Osteoblast (primary cell): Measurements from ENCODE around the gene NEXN. TPM values are rescaled to one million over a fixed set of nuclear protein-coding genes. Genes with fewer than 3 reads are reported as not detected.

Source experiments
- DNase-seq: peaks from one replicate; pipeline ENCODE4 v3.0.0; 2011; ENCODE audit warnings: low spot score, mixed read lengths; ENCODE audit not compliant: insufficient read length; ENCODE audit errors: missing footprints
- H2AFZ ChIP-seq: 2 replicates; pipeline ENCODE4 v1.6.0; 2011; ENCODE audit warnings: mild to moderate bottlenecking, low read length
- H3K27ac ChIP-seq: 2 replicates; pipeline ENCODE4 v1.5.1; 2011; ENCODE audit warnings: mild to moderate bottlenecking, low read depth, low read length, moderate library complexity
- H3K27me3 ChIP-seq: 2 replicates; pipeline ENCODE4 v1.6.0; 2012; ENCODE audit warnings: mild to moderate bottlenecking, control low read depth, inconsistent platforms, low read length, moderate library complexity; ENCODE audit not compliant: insufficient read depth
- H3K36me3 ChIP-seq: 2 replicates; pipeline ENCODE4 v1.5.1; 2011; ENCODE audit warnings: mild to moderate bottlenecking, low read length, control low read depth, moderate library complexity; ENCODE audit not compliant: insufficient read depth
- H3K4me1 ChIP-seq: 2 replicates; pipeline ENCODE4 v1.5.1; 2011; ENCODE audit warnings: mild to moderate bottlenecking, low read length, control low read depth, moderate library complexity; ENCODE audit not compliant: insufficient read depth
- H3K4me2 ChIP-seq: 2 replicates; pipeline ENCODE4 v1.6.0; 2011; ENCODE audit warnings: mild to moderate bottlenecking, low read length; ENCODE audit not compliant: insufficient read depth
- H3K4me3 ChIP-seq: fragments of 200-600 bp; sonication (generic); 3 replicates; pipeline ENCODE4 v1.5.1; 2012; ENCODE audit warnings: mild to moderate bottlenecking, low read length, inconsistent platforms; ENCODE audit not compliant: insufficient read depth
- H3K79me2 ChIP-seq: 2 replicates; pipeline ENCODE4 v1.6.0; 2012; ENCODE audit warnings: mild to moderate bottlenecking, low read length, control low read depth, inconsistent platforms; ENCODE audit not compliant: insufficient read depth
- H3K9me3 ChIP-seq: 2 replicates; pipeline ENCODE4 v1.5.1; 2011; ENCODE audit warnings: low read depth, low read length, control low read depth
- H4K20me1 ChIP-seq: 2 replicates; pipeline ENCODE4 v1.6.0; 2012; ENCODE audit warnings: mild to moderate bottlenecking, low read length, control low read depth; ENCODE audit not compliant: insufficient read depth
- total RNA-seq: library from RNA; depleted of rRNA; stranded (reverse); fragments of >200 nt; gene quantifications from 2 replicates; pipeline ENCODE4 v1.2.3, GENCODE V29; 2012
- TF ChIP-seq, protein P1 (sequence below): IDR thresholded peaks from 2 replicates; pipeline ENCODE4 v1.5.1; 2011; ENCODE audit warnings: mild to moderate bottlenecking, low read depth, low read length, moderate library complexity; ENCODE audit errors: extremely low read depth

NEXN gene
- total RNA-seq, 1 donor, result 6.9 TPM

DNA sequence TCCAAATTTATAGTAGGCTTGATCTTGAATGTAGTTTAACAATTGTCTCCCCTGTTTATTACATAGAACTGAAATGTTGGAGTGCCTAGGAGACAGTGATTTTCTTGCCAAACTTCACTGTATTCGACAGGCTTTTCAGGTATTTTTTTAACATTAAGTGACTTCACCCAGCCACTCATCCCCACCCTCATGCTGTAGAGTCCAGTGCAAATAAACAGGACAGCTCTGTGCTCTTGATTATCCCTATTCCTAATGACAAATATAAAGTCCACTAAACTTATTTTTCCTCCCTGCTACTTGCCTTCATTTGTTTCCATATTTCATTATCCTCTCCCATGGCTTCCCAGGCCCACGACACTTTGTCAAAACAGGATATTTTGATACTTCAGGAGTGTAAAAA, 29.2 kb upstream of the NEXN start:
- peaks cover 17% of the 10 kb centered on the region for H3K79me2 ChIP-seq
- H3K27ac ChIP-seq, result no peak overlapping the region
- TF ChIP-seq, protein P1, sequence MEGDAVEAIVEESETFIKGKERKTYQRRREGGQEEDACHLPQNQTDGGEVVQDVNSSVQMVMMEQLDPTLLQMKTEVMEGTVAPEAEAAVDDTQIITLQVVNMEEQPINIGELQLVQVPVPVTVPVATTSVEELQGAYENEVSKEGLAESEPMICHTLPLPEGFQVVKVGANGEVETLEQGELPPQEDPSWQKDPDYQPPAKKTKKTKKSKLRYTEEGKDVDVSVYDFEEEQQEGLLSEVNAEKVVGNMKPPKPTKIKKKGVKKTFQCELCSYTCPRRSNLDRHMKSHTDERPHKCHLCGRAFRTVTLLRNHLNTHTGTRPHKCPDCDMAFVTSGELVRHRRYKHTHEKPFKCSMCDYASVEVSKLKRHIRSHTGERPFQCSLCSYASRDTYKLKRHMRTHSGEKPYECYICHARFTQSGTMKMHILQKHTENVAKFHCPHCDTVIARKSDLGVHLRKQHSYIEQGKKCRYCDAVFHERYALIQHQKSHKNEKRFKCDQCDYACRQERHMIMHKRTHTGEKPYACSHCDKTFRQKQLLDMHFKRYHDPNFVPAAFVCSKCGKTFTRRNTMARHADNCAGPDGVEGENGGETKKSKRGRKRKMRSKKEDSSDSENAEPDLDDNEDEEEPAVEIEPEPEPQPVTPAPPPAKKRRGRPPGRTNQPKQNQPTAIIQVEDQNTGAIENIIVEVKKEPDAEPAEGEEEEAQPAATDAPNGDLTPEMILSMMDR, result no peak
- H2AFZ ChIP-seq, result no peak overlapping the region
- H3K4me3 ChIP-seq, result no peak overlapping the region
- H3K27me3 ChIP-seq, result no peaks in the 10 kb centered on the region
- H3K4me2 ChIP-seq, result no peak overlapping the region
- H3K36me3 ChIP-seq, result no peaks in the 10 kb centered on the region
- no peak for DNase-seq
- no peaks in the 10 kb centered on the region for H3K9me3 ChIP-seq
- no peaks in the 10 kb centered on the region for H4K20me1 ChIP-seq
- no peaks in the 10 kb centered on the region for H3K4me1 ChIP-seq

DNA sequence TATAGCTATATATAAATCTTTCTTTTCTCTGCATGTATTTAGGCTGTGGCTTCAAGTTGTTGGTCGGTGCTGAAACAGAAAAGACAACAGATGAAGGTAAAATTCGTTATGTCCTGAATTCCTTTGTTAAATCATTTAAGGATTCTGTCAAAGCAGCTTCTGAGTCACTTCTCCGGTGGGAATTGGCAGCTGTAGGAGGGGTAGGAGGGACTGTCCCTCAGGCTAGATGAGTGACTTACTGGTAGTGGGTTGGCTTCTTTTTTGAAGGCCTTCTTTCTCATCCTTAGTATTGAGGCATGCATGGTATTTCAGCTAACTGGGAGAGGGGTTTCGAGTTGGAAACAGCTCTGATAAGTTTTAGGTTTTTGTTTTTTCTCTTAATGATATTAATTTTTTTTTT, 22.1 kb upstream of the NEXN start:
- Histone ChIP-seq H3K4me2 (no peak overlapping the region), H3K9me3 (no peaks in the 10 kb centered on the region), H4K20me1 (no peaks in the 10 kb centered on the region), H3K27ac (no peak overlapping the region), H2AFZ (no peak overlapping the region), H3K4me3 (no peak overlapping the region), H3K79me2 (no peaks in the 10 kb centered on the region), H3K4me1 (peaks cover 5% of the 10 kb centered on the region), H3K36me3 (peaks cover 19% of the 10 kb centered on the region), H3K27me3 (no peaks in the 10 kb centered on the region)
- TF ChIP-seq, protein P1, result no peak
- peak; percentile 35 for DNase-seq

DNA sequence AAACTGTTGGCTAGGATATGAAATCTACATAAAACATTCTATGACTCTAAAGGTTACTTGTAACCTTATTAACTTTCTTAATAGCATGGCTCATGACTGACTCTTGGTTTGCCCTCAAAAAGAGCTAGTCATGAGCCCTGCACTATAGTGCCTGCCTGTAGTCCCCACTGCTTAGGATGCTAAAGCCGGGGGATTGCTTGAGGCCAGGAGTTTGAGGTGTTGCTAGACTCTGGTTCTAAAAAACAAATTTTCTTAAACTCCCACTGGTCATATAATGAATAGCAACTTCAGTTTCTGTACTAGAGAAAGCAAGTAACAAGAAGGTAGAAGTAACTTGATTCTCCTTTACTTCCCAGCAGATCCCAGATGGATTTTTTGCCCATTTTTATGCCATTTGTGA, 15.8 kb upstream of the NEXN start:
- no peaks in the 10 kb centered on the region for H3K9me3 ChIP-seq
- no peak for DNase-seq
- no peak overlapping the region for H2AFZ ChIP-seq
- H3K4me1 ChIP-seq, result peaks cover 3% of the 10 kb centered on the region
- H4K20me1 ChIP-seq, result no peaks in the 10 kb centered on the region
- H3K4me3 ChIP-seq, result no peak overlapping the region
- TF ChIP-seq, protein P1, result no peak
- H3K4me2 ChIP-seq, result no peak overlapping the region
- peaks cover 11% of the 10 kb centered on the region for H3K36me3 ChIP-seq
- H3K27ac ChIP-seq, result no peak overlapping the region
- no peaks in the 10 kb centered on the region for H3K79me2 ChIP-seq
- H3K27me3 ChIP-seq, result no peaks in the 10 kb centered on the region

DNA sequence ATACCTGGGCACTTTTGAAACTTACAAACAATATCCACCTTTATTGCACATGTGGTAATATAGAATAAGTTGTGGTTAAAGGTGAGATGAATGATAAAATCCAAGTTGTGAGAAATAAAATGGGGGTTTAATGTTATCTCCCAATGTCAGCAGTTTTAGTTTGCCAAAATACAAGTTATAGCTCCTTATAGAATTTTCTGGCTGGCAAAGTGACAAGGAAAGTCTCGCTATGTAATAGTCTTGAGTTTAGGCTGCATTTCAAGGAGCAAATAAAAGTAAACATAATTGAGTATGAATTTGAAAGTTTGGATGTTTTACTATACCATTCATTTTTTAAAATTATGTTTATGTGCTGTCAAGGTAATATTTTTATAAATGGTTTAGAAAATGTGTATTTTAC, 15.0 kb upstream of the NEXN start:
- no peak for DNase-seq
- Histone ChIP-seq H4K20me1 (no peaks in the 10 kb centered on the region), H3K27me3 (no peaks in the 10 kb centered on the region), H3K79me2 (no peaks in the 10 kb centered on the region), H3K4me3 (no peak overlapping the region), H2AFZ (no peak overlapping the region), H3K36me3 (peaks cover 4% of the 10 kb centered on the region), H3K4me2 (no peak overlapping the region), H3K27ac (no peak overlapping the region), H3K9me3 (no peaks in the 10 kb centered on the region), H3K4me1 (peaks cover 3% of the 10 kb centered on the region)
- TF ChIP-seq, protein P1, result no peak
